Epithelial cell of esophagus (primary cell): ENCODE data around the gene PSG2.
"Not testable (repeated sequence)": the region's sequence is repeated elsewhere in the genome, so short reads cannot be mapped to it uniquely, and the experiment has no call there.

Experiments
- DNase-seq: peaks from one replicate; pipeline ENCODE4 v3.0.0; 2010; ENCODE audit warnings: low read depth
- H3K4me3 ChIP-seq: 2 replicates; pipeline ENCODE4 v1.5.1; 2011; ENCODE audit warnings: mild to moderate bottlenecking, low read length, control low read depth
- CTCF ChIP-seq: IDR thresholded peaks from 2 replicates; pipeline ENCODE4 v1.5.1; 2011; ENCODE audit warnings: low read depth, mild to moderate bottlenecking, low read length, control low read depth, inconsistent platforms; ENCODE audit not compliant: insufficient read depth; ENCODE audit errors: missing control alignments

PSG2 gene

GRCh38 chr19:43027985-43028384 is 54.5 kb downstream of the PSG2 start:
- H3K4me3 ChIP-seq, result not testable (repeated sequence)
- peak; percentile 56 for TF ChIP-seq CTCF
- DNase-seq, result peak; percentile 22

- not testable (repeated sequence) for DNase-seq, H3K4me3 ChIP-seq
Measured at GRCh38 chr19:43027061-43027460, 55.4 kb downstream of the PSG2 start.

- DNase-seq, H3K4me3 ChIP-seq: not testable (repeated sequence)
Measured at GRCh38 chr19:43026369-43026768, 56.1 kb downstream of the PSG2 start, which contains the start of gene PSG11. Gene PSG11 (minus strand): TSS chr19:43026469. CDS start chr19:43026372, 97 bp downstream.

- peak; percentile 94 for DNase-seq
- not testable (repeated sequence) for H3K4me3 ChIP-seq
Measured at GRCh38 chr19:43022098-43022497, 60.4 kb downstream of the PSG2 start.

GRCh38 chr19:43021629-43022028 is 60.9 kb downstream of the PSG2 start:
- not testable (repeated sequence) for H3K4me3 ChIP-seq
- DNase-seq, result peak; percentile 97

GRCh38 chr19:43019588-43019987 is 62.9 kb downstream of the PSG2 start:
- not testable (repeated sequence) for H3K4me3 ChIP-seq
- peak; percentile 36 for TF ChIP-seq CTCF
- DNase-seq, result peak; percentile 52
